Vagina (tissue), 2 donors: ENCODE measurements around the gene IRF2BPL. TPM values are rescaled to one million over a fixed set of nuclear protein-coding genes. Genes with fewer than 3 reads are reported as not detected.

Experiments used
- DNase-seq, 2 donors: peaks; one replicate each; pipeline ENCODE4 v3.0.0-alpha.2; 2017; ENCODE audit errors: extremely low spot score in 2 of 2
- H3K27ac ChIP-seq: fragments of 200-600 bp; sonication (generic); one replicate; pipeline ENCODE4 v1.5.1; 2019
- H3K27me3 ChIP-seq: fragments of 200-600 bp; sonication (generic); one replicate; pipeline ENCODE4 v1.5.1; 2019
- H3K36me3 ChIP-seq, 2 donors: fragments of 200-600 bp; sonication (generic); one replicate each; pipeline ENCODE4 v1.5.1; 2017 to 2019
- H3K4me1 ChIP-seq: fragments of 200-600 bp; sonication (generic); one replicate; pipeline ENCODE4 v1.5.1; 2019
- H3K4me3 ChIP-seq, 2 donors: fragments of 200-600 bp; sonication (generic); 1 replicate in 1 of 2; 2 replicates in 1 of 2; pipeline ENCODE4 v1.5.1; 2016 to 2019
- H3K9me3 ChIP-seq: fragments of 200-600 bp; sonication (generic); one replicate; pipeline ENCODE4 v1.5.1; 2019
- POLR2A ChIP-seq, 2 donors: fragments of 450-650 bp; IDR thresholded peaks; one replicate each; pipeline ENCODE4 v1.6.1; 2017; ENCODE audit warnings: antibody characterized with exemption in 2 of 2, mild to moderate bottlenecking in 2 of 2, moderate library complexity in 2 of 2
- POLR2AphosphoS5 ChIP-seq, 2 donors: sonication (generic); formaldehyde crosslinking; IDR thresholded peaks; one replicate each; pipeline ENCODE4 v1.9.0; 2017; ENCODE audit warnings: antibody characterized with exemption in 2 of 2, mild to moderate bottlenecking in 2 of 2, low read depth in 1 of 2; ENCODE audit not compliant: insufficient read depth in 1 of 2
- intact Hi-C: fragments of 100-400 bp; cut with DNase I; formaldehyde crosslinking; loops from one replicate; pipeline ENCODE4 v1.15.1; 2023
- total RNA-seq: library from RNA; depleted of rRNA; stranded (reverse); fragments of >200 nt; gene quantifications from one replicate; pipeline ENCODE4 v1.2.3, GENCODE V29; 2016
- TF ChIP-seq, protein P1 (sequence below), 3 experiments: fragments of 450-650 bp in 2 of 3; fragments of 200-600 bp in 1 of 3; sonication (generic) in 1 of 3; IDR thresholded peaks; one replicate each; pipeline ENCODE4 v1.5.1; 2017 to 2019; ENCODE audit warnings: antibody characterized with exemption in 3 of 3, mild to moderate bottlenecking in 2 of 3, moderate library complexity in 2 of 3

Gene IRF2BPL
- total RNA-seq, 1 donor from 2014 or later: 51.1 TPM

DNA sequence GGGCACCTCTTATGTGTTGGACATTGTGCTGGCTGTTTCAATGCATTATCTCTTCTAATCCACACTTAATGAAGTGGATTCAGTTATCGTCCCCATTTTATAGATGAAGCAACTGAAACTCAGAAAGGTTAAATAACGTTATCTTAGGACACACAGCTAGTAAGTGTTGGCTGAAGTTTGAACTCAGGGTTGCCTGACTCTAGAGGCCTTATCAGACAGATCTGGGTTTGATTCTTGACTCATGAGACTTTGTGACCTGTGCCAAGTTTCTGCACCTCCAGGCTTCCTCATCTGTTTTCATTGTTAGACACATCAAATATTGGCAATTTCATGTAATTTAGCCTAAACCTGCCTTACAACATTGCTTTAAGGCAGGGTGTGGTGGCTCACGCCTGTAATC is 18.2 kb upstream of the IRF2BPL start:
- no peaks in the 10 kb centered on the region for H3K9me3 ChIP-seq
- H3K27me3 ChIP-seq: no peaks in the 10 kb centered on the region
- peak overlapping the region; percentile 98 for H3K27ac ChIP-seq
- no peak overlapping the region for H3K4me3 ChIP-seq
- DNase-seq: no peak
- TF ChIP-seq POLR2AphosphoS5 (IDR thresholded peaks at IDR 0.05; ENCODE audit: insufficient read depth in 1 of 2, low read depth in 1 of 2) (no peak), POLR2A (IDR thresholded peaks at IDR 0.05) (no peak)
- TF ChIP-seq, protein P1, sequence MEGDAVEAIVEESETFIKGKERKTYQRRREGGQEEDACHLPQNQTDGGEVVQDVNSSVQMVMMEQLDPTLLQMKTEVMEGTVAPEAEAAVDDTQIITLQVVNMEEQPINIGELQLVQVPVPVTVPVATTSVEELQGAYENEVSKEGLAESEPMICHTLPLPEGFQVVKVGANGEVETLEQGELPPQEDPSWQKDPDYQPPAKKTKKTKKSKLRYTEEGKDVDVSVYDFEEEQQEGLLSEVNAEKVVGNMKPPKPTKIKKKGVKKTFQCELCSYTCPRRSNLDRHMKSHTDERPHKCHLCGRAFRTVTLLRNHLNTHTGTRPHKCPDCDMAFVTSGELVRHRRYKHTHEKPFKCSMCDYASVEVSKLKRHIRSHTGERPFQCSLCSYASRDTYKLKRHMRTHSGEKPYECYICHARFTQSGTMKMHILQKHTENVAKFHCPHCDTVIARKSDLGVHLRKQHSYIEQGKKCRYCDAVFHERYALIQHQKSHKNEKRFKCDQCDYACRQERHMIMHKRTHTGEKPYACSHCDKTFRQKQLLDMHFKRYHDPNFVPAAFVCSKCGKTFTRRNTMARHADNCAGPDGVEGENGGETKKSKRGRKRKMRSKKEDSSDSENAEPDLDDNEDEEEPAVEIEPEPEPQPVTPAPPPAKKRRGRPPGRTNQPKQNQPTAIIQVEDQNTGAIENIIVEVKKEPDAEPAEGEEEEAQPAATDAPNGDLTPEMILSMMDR (IDR thresholded peaks at IDR 0.05): no peak
- intact Hi-C loops: no loop called here
- no peaks in the 10 kb centered on the region for H3K36me3 ChIP-seq
- peaks cover 62% of the 10 kb centered on the region for H3K4me1 ChIP-seq

DNA sequence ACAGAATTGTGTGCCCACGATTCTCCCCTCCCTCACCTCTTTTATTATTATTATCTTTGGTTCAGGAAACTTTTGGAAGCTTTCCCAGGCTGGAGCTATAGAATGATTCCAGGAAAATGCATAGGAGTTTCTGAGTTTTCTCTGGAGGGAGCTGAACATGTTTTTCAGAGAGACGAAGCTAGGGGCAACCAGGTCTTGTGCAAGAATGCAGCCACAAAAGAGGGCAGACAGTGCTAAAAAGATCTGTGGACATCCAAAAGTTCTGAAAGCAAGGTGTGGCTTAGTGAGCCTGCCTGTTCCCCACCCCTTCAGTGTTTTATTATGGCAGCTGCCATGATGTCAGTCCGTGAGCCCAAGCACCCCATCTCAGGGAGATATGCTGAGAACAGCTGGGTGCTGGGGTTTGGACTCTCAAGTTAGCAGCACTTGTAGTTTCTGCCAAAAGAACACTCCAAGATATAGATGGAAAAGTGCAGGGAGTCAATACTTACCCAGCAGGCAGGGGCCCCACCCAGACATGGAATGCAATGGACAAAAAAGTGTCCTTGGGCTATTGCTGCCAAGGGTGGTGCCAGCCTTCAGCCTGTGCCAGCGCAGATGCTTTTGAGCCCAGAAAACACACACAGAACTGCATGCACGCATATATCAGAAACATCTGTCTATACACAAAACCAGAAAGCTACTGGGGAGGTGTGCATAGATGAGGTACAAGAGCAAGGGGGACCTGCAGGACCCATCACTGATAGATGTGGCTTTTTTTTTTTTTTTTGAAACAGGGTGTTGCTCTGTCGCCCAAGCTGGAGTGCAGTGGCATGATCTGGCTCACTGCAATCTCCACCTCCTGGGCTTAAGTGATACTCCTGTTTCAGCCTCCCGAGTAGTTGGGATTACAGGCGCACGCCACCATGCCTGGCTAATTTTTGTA is 17.0 kb upstream of the IRF2BPL start:
- H3K27ac ChIP-seq: peak overlapping the region; percentile 98
- no peaks in the 10 kb centered on the region for H3K9me3 ChIP-seq
- no peaks in the 10 kb centered on the region for H3K36me3 ChIP-seq
- TF ChIP-seq POLR2AphosphoS5 (IDR thresholded peaks at IDR 0.05; ENCODE audit: insufficient read depth in 1 of 2, low read depth in 1 of 2): no peak
- TF ChIP-seq POLR2A (IDR thresholded peaks at IDR 0.05): peak in 1 of 2 donors; percentile 5
- intact Hi-C loops: no loop called here
- H3K4me3 ChIP-seq: no peak overlapping the region
- peaks cover 66% of the 10 kb centered on the region for H3K4me1 ChIP-seq
- H3K27me3 ChIP-seq: no peaks in the 10 kb centered on the region
- DNase-seq: no peak

DNA sequence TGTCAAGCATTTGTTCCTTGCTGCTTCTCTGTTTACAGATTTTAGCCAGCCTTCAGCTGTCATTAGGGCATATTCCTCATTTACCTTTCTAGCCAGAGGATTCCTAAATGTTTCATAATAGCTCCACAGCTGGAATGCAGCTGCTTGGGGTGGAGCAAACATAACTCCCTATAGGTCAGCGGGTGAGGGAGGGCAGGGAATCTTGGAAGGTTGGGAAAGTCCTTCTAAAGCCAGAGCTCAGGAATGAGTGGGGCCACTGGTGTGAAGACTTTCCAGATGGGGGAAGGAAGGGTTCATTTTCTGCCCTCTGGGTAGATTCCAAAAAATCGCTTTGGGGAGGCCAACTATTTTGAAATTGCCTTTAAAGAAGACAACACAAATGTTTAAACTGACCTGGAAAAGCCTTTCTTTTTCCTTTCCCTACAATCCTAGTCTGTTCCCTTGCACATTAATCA is 16.3 kb upstream of the IRF2BPL start:
- TF ChIP-seq, protein P1 (IDR thresholded peaks at IDR 0.05): no peak
- TF ChIP-seq POLR2AphosphoS5 (IDR thresholded peaks at IDR 0.05; ENCODE audit: insufficient read depth in 1 of 2, low read depth in 1 of 2): peak; percentile 40 to 55
- Histone ChIP-seq H3K36me3 (no peaks in the 10 kb centered on the region), H3K27me3 (no peaks in the 10 kb centered on the region), H3K4me1 (peaks cover 69% of the 10 kb centered on the region), H3K4me3 (no peak overlapping the region), H3K9me3 (no peaks in the 10 kb centered on the region), H3K27ac (peak overlapping the region; percentile 98)
- intact Hi-C loops: loop anchor here (5.0 kb wide), 1 partner anchor 128 kb away; no protein-coding TSS in a partner anchor
- DNase-seq: no peak

DNA sequence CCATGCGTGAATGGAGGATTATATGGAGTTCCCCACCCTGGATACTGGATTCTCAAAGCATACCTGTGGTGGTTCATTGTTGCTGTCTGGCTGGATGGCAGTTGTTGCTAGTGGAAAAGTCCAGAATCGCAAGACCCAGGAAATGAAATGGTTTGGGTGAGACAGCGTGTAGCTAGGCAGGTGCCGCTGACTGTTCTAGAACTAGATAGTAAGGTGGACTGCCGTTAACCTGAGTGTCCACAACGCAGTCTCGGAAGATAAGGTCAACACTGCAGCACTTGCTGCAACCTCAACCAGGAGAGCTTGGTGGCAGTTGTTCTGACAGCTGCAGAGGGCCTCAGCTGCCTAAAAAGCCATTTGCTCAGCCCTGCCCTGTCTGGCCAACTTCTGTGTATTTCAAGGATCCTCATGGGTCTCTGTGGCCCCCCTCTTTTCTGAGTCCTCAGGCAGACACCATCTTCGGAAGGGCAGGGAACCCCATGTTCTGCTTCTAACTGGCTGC is 15.5 kb upstream of the IRF2BPL start:
- H3K4me3 ChIP-seq: no peak overlapping the region
- peaks cover 77% of the 10 kb centered on the region for H3K4me1 ChIP-seq
- DNase-seq: no peak
- H3K27me3 ChIP-seq: no peaks in the 10 kb centered on the region
- intact Hi-C loops: loop anchor here (1.0 to 5.0 kb wide), 3 partner anchors 15 to 127 kb away; partner anchors contain the start of gene IRF2BPL
- H3K36me3 ChIP-seq: no peaks in the 10 kb centered on the region
- H3K27ac ChIP-seq: peak overlapping the region; percentile 98
- no peak for TF ChIP-seq POLR2A (IDR thresholded peaks at IDR 0.05)
- no peak for TF ChIP-seq POLR2AphosphoS5 (IDR thresholded peaks at IDR 0.05; ENCODE audit: insufficient read depth in 1 of 2, low read depth in 1 of 2)
- TF ChIP-seq, protein P1 (IDR thresholded peaks at IDR 0.05): no peak
- H3K9me3 ChIP-seq: no peaks in the 10 kb centered on the region

DNA sequence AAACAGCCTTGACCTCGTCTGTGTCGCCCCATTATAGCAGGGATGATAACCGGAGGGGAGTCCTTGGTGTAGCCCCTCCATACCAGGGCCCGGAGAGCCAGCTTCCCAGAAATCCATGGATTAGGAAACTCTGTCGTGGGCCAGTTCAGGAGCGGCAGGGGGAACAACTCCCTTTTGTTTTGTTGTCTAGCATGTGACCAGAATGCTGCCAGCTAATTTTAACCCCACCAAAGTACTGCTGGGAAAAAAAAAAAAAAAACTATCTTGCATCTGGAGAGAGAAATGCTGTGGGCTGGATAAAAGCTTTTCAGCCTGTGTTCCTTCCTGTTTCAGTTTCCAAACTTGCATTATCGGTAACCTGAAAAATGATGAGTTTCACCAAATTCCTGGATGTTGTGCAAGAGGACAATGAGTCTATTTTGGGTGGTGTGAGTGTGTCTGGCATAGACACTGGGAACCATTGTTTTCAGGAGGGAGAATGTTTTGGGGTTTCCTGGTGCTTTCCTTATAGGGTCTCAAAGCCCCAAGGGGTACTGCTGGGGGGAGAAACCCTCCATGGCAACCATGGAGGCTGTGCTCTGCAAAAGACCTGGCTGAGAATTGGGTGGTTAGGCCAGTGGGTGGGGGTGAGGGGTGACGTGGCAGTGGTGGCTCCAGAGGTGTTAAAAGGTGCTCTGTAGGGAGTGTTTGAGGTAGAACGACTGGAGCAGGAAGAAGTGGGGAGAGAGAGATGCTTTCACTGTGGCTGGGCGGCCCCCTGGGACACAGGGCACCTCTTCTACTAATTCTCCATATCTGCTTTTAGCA is 14.9 kb upstream of the IRF2BPL start:
- no peak for DNase-seq
- Histone ChIP-seq H3K4me1 (peaks cover 83% of the 10 kb centered on the region), H3K27me3 (no peaks in the 10 kb centered on the region), H3K9me3 (no peaks in the 10 kb centered on the region), H3K27ac (peak overlapping the region; percentile 98), H3K36me3 (no peaks in the 10 kb centered on the region), H3K4me3 (no peak overlapping the region)
- TF ChIP-seq, protein P1 (IDR thresholded peaks at IDR 0.05): no peak
- TF ChIP-seq POLR2AphosphoS5 (IDR thresholded peaks at IDR 0.05; ENCODE audit: insufficient read depth in 1 of 2, low read depth in 1 of 2): peak; percentile 43 to 90
- intact Hi-C loops: loop anchor here (1.0 to 5.0 kb wide), 3 partner anchors 15 to 126 kb away; partner anchors contain the start of gene IRF2BPL
